ENCODE results near the gene MYH8. TPM values are rescaled to one million over a fixed set of nuclear protein-coding genes. Genes with fewer than 3 reads are reported as not detected.

The MYH8 gene
- total RNA-seq, result not detected in 2 replicates

GRCh38 chr17:10421900-10422542 is at the start of gene MYH8:
Gene MYH8 (minus strand): TSS chr17:10421950. CDS start chr17:10420227, 1,723 bp downstream.

GRCh38 chr17:10469459-10469858 is 47.7 kb upstream of the MYH8 start, which contains the start of gene MYH4:
Gene MYH4 (minus strand): TSS chr17:10469559. CDS start chr17:10466745, 2,814 bp downstream.

GRCh38 chr17:10372906-10373305 is 48.8 kb downstream of the MYH8 start, which contains the start of gene MYH13:
Gene MYH13 (minus strand): TSS chr17:10373006. CDS start chr17:10364530, 8,476 bp downstream.

Other genes starting within 250 kb of the MYH8 start
- 0.48 and 0.64 TPM in 2 replicates for gene GAS7, start 223.3 kb downstream of the MYH8 start, total RNA-seq
- not detected in 2 replicates for gene MYH13, start 48.9 kb downstream of the MYH8 start, total RNA-seq
- not detected in 2 replicates for gene MYH4, start 47.6 kb upstream of the MYH8 start, total RNA-seq
- not detected in 2 replicates for gene MYH1, start 96.6 kb upstream of the MYH8 start, total RNA-seq
- not detected in 2 replicates for gene MYH2, start 127.7 kb upstream of the MYH8 start, total RNA-seq
- gene MYH3, start 235.4 kb upstream of the MYH8 start, total RNA-seq, result under 0.01 and 0.48 TPM in 2 replicates

Data from tracheal epithelial cell (primary cell).